ENCODE results near the gene SEMA4B. TPM values are rescaled to one million over a fixed set of nuclear protein-coding genes. Genes with fewer than 3 reads are reported as not detected.

The SEMA4B gene
- total and polyA plus RNA-seq, 10 of the 15 experiments (the other 5 are each of a cell fraction or from before 2014, with no cell fraction given) = 0.87 to 26.0 (median 9.3) TPM

DNA sequence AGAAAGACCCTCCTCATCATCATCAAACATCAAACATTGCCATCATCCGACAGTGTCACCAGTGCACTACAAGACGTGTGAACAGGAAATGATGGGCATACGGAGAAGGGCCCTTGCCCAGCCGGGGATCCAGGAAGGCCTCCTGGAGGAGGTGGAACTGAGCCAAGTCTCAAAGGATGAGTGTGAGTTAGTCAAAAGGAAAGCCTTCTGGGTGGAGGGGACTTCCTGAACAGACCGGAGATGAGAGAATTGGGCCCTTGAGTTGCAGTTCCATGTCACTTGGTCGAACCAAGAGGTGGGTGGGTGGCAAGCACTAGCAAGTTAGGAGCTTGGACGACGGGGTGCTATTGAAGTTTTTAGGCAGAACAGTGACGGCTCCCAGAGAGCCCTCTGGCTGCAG lies 8.5 kb downstream of the SEMA4B start (continued):
- TF ChIP-seq BRCA1 (IDR thresholded peaks at IDR 0.05; ENCODE audit: low read depth, low read length) (no peak), CBX3 (IDR thresholded peaks at IDR 0.05; ENCODE audit: borderline replicate concordance, low read depth) (no peak), ZZZ3 (IDR thresholded peaks at IDR 0.05; ENCODE audit: control insufficient read depth, insufficient read length, low read depth) (no peak), SMAD1 (IDR thresholded peaks at IDR 0.05; ENCODE audit: low read depth, partially characterized antibody) (peak; percentile 77), ZNF217 (IDR thresholded peaks at IDR 0.05) (no peak), FOXM1 (IDR thresholded peaks at IDR 0.05; ENCODE audit: low read depth, low read length) (no peak), NR2F1 (conservative IDR thresholded peaks at IDR 0.05) (no peak), HDAC2 (IDR thresholded peaks at IDR 0.05) (no peak), BCL11A (IDR thresholded peaks at IDR 0.05; ENCODE audit: low read depth, low read length) (peak; percentile 64; the same call in 1 of the 2 replicates), NR2C1 (IDR thresholded peaks at IDR 0.05) (no peak), LARP7 (IDR thresholded peaks at IDR 0.05) (no peak), RAD21 (IDR thresholded peaks at IDR 0.05; ENCODE audit: insufficient read depth, low read depth, low read length) (no peak), NR2C2 (IDR thresholded peaks at IDR 0.05; ENCODE audit: borderline replicate concordance, control insufficient read depth, insufficient read length, low read depth) (no peak), KDM1A (IDR thresholded peaks at IDR 0.05; ENCODE audit: borderline replicate concordance) (no peak), DPF2 (IDR thresholded peaks at IDR 0.05) (peak; percentile 63), NFYB (IDR thresholded peaks at IDR 0.05; ENCODE audit: insufficient read depth, low read depth, low read length) (no peak), ASH2L (IDR thresholded peaks at IDR 0.05; ENCODE audit: borderline replicate concordance, low read depth) (no peak)
- TF ChIP-seq, protein P1, sequence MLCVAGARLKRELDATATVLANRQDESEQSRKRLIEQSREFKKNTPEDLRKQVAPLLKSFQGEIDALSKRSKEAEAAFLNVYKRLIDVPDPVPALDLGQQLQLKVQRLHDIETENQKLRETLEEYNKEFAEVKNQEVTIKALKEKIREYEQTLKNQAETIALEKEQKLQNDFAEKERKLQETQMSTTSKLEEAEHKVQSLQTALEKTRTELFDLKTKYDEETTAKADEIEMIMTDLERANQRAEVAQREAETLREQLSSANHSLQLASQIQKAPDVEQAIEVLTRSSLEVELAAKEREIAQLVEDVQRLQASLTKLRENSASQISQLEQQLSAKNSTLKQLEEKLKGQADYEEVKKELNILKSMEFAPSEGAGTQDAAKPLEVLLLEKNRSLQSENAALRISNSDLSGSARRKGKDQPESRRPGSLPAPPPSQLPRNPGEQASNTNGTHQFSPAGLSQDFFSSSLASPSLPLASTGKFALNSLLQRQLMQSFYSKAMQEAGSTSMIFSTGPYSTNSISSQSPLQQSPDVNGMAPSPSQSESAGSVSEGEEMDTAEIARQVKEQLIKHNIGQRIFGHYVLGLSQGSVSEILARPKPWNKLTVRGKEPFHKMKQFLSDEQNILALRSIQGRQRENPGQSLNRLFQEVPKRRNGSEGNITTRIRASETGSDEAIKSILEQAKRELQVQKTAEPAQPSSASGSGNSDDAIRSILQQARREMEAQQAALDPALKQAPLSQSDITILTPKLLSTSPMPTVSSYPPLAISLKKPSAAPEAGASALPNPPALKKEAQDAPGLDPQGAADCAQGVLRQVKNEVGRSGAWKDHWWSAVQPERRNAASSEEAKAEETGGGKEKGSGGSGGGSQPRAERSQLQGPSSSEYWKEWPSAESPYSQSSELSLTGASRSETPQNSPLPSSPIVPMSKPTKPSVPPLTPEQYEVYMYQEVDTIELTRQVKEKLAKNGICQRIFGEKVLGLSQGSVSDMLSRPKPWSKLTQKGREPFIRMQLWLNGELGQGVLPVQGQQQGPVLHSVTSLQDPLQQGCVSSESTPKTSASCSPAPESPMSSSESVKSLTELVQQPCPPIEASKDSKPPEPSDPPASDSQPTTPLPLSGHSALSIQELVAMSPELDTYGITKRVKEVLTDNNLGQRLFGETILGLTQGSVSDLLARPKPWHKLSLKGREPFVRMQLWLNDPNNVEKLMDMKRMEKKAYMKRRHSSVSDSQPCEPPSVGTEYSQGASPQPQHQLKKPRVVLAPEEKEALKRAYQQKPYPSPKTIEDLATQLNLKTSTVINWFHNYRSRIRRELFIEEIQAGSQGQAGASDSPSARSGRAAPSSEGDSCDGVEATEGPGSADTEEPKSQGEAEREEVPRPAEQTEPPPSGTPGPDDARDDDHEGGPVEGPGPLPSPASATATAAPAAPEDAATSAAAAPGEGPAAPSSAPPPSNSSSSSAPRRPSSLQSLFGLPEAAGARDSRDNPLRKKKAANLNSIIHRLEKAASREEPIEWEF (IDR thresholded peaks at IDR 0.05; ENCODE audit: insufficient replicate concordance, low read depth, low read length) = no peak
- TF ChIP-seq, protein P2, sequence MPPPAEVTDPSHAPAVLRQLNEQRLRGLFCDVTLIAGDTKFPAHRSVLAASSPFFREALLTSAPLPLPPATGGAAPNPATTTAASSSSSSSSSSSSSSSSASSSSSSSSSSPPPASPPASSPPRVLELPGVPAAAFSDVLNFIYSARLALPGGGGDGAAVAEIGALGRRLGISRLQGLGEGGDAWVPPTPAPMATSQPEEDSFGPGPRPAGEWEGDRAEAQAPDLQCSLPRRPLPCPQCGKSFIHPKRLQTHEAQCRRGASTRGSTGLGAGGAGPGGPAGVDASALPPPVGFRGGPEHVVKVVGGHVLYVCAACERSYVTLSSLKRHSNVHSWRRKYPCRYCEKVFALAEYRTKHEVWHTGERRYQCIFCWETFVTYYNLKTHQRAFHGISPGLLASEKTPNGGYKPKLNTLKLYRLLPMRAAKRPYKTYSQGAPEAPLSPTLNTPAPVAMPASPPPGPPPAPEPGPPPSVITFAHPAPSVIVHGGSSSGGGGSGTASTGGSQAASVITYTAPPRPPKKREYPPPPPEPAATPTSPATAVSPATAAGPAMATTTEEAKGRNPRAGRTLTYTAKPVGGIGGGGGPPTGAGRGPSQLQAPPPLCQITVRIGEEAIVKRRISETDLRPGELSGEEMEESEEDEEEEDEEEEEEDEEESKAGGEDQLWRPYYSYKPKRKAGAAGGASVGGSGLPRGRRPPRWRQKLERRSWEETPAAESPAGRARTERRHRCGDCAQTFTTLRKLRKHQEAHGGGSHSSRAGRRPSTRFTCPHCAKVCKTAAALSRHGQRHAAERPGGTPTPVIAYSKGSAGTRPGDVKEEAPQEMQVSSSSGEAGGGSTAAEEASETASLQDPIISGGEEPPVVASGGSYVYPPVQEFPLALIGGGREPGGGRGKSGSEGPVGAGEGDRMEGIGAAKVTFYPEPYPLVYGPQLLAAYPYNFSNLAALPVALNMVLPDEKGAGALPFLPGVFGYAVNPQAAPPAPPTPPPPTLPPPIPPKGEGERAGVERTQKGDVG (CRISPR knock-in tag; IDR thresholded peaks at IDR 0.05) = no peak
- TF ChIP-seq, protein P3, sequence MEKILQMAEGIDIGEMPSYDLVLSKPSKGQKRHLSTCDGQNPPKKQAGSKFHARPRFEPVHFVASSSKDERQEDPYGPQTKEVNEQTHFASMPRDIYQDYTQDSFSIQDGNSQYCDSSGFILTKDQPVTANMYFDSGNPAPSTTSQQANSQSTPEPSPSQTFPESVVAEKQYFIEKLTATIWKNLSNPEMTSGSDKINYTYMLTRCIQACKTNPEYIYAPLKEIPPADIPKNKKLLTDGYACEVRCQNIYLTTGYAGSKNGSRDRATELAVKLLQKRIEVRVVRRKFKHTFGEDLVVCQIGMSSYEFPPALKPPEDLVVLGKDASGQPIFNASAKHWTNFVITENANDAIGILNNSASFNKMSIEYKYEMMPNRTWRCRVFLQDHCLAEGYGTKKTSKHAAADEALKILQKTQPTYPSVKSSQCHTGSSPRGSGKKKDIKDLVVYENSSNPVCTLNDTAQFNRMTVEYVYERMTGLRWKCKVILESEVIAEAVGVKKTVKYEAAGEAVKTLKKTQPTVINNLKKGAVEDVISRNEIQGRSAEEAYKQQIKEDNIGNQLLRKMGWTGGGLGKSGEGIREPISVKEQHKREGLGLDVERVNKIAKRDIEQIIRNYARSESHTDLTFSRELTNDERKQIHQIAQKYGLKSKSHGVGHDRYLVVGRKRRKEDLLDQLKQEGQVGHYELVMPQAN (conservative IDR thresholded peaks at IDR 0.05) = no peak
